Peyer's patch (tissue), 4 donors: ENCODE results near the gene CALN1. TPM values are rescaled to one million over a fixed set of nuclear protein-coding genes. Genes with fewer than 3 reads are reported as not detected.
"Not testable (repeated sequence)": the region's sequence is repeated elsewhere in the genome, so short reads cannot be mapped to it uniquely, and the experiment has no call there.

Source experiments
- DNase-seq, 3 donors: peaks; one replicate each; pipeline ENCODE4 v3.0.0-alpha.2; 2017 to 2019
- H3K27ac ChIP-seq, 4 donors: fragments of 200-600 bp; sonication (generic); one replicate each; pipeline ENCODE4 v1.5.1; 2016 to 2019
- H3K27me3 ChIP-seq, 2 donors: fragments of 200-600 bp; sonication (generic); one replicate each; pipeline ENCODE4 v1.5.1; 2019
- H3K36me3 ChIP-seq, 3 donors: fragments of 200-600 bp; sonication (generic); one replicate each; pipeline ENCODE4 v1.5.1; 2016 to 2019
- H3K4me1 ChIP-seq, 4 donors: fragments of 200-600 bp; sonication (generic); one replicate each; pipeline ENCODE4 v1.5.1; 2016 to 2019
- H3K4me3 ChIP-seq, 4 donors: fragments of 200-600 bp; sonication (generic); 1 replicate in 3 of 4; 2 replicates in 1 of 4; pipeline ENCODE4 v1.5.1; 2016 to 2019; ENCODE audit warnings: mild to moderate bottlenecking in 1 of 4
- H3K9me3 ChIP-seq, 4 donors: fragments of 200-600 bp; sonication (generic); one replicate each; pipeline ENCODE4 v1.5.1; 2016 to 2019; ENCODE audit warnings: mild to moderate bottlenecking in 1 of 4
- CTCF ChIP-seq, 6 experiments: fragments of 450-650 bp in 4 of 6; fragments of 200-600 bp in 2 of 6; sonication (generic) in 1 of 6; IDR thresholded peaks; one replicate each; pipeline ENCODE4 v1.5.1; 2017 to 2019; ENCODE audit warnings: antibody characterized with exemption in 6 of 6, mild to moderate bottlenecking in 3 of 6, moderate library complexity in 1 of 6
- POLR2A ChIP-seq, 2 donors: fragments of 450-650 bp; IDR thresholded peaks; one replicate each; pipeline ENCODE4 v1.5.1; 2017; ENCODE audit warnings: antibody characterized with exemption in 2 of 2, mild to moderate bottlenecking in 2 of 2, moderate library complexity in 2 of 2
- total RNA-seq, 4 donors: library from RNA; depleted of rRNA; stranded (reverse); fragments of >200 nt; gene quantifications; one replicate each; pipeline ENCODE4 v1.1.0, GENCODE V29; 2016

The CALN1 gene
- total RNA-seq, 4 donors from 2014 or later = 0.13 TPM; not detected in 3

- TF ChIP-seq CTCF (IDR thresholded peaks at IDR 0.05) = no peak
- no peak for TF ChIP-seq POLR2A (IDR thresholded peaks at IDR 0.05)
Measured at GRCh38 chr7:71942115-71942514, 470.0 kb downstream of the CALN1 start.

GRCh38 chr7:71937840-71938371 lies 474.2 kb downstream of the CALN1 start:
- H3K4me3 ChIP-seq = no peak overlapping the region
- no peak overlapping the region for H3K27ac ChIP-seq
- H3K27me3 ChIP-seq = no peaks in the 10 kb centered on the region
- H3K4me1 ChIP-seq = no peaks in the 10 kb centered on the region
- H3K9me3 ChIP-seq = no peaks in the 10 kb centered on the region
- TF ChIP-seq CTCF (IDR thresholded peaks at IDR 0.05) = no peak
- no peak for TF ChIP-seq POLR2A (IDR thresholded peaks at IDR 0.05)
- no peaks in the 10 kb centered on the region for H3K36me3 ChIP-seq
- DNase-seq = no peak

More at GRCh38 chr7:71942115-71942514, 470.0 kb downstream of the CALN1 start:
- no peaks in the 10 kb centered on the region for H3K4me1 ChIP-seq
- H3K36me3 ChIP-seq = no peaks in the 10 kb centered on the region
- no peaks in the 10 kb centered on the region for H3K27me3 ChIP-seq
- H3K27ac ChIP-seq = no peak overlapping the region
- no peak for DNase-seq
- H3K4me3 ChIP-seq = no peak overlapping the region
- no peaks in the 10 kb centered on the region for H3K9me3 ChIP-seq

GRCh38 chr7:71935674-71936073 lies 476.5 kb downstream of the CALN1 start:
- no peaks in the 10 kb centered on the region for H3K4me1 ChIP-seq
- H3K27ac ChIP-seq = no peak overlapping the region
- no peaks in the 10 kb centered on the region for H3K27me3 ChIP-seq
- DNase-seq = no peak
- no peak for TF ChIP-seq CTCF (IDR thresholded peaks at IDR 0.05)
- no peak for TF ChIP-seq POLR2A (IDR thresholded peaks at IDR 0.05)
- no peak overlapping the region for H3K4me3 ChIP-seq
- no peaks in the 10 kb centered on the region for H3K36me3 ChIP-seq
- H3K9me3 ChIP-seq = no peaks in the 10 kb centered on the region

GRCh38 chr7:71933426-71933825 lies 478.7 kb downstream of the CALN1 start:
- Histone ChIP-seq H3K9me3 (no peaks in the 10 kb centered on the region), H3K36me3 (no peaks in the 10 kb centered on the region), H3K4me3 (no peak overlapping the region), H3K27me3 (no peaks in the 10 kb centered on the region), H3K4me1 (no peaks in the 10 kb centered on the region), H3K27ac (no peak overlapping the region)
- DNase-seq = no peak
- no peak for TF ChIP-seq POLR2A (IDR thresholded peaks at IDR 0.05)
- no peak for TF ChIP-seq CTCF (IDR thresholded peaks at IDR 0.05)

GRCh38 chr7:71925663-71926062 lies 486.5 kb downstream of the CALN1 start:
- H3K4me1 ChIP-seq = no peaks in the 10 kb centered on the region
- no peaks in the 10 kb centered on the region for H3K27me3 ChIP-seq
- no peaks in the 10 kb centered on the region for H3K36me3 ChIP-seq
- peaks cover 0 to 8% (median 0%) of the 10 kb centered on the region in 4 donors for H3K9me3 ChIP-seq
- H3K27ac ChIP-seq = no peak overlapping the region
- no peak for DNase-seq
- no peak for TF ChIP-seq CTCF (IDR thresholded peaks at IDR 0.05)
- TF ChIP-seq POLR2A (IDR thresholded peaks at IDR 0.05) = no peak
- no peak overlapping the region for H3K4me3 ChIP-seq

- H3K27ac ChIP-seq, H3K4me1 ChIP-seq, H3K9me3 ChIP-seq, H3K36me3 ChIP-seq, H3K27me3 ChIP-seq, H3K4me3 ChIP-seq, DNase-seq: not testable (repeated sequence)
Measured at GRCh38 chr7:71914204-71914603, 497.9 kb downstream of the CALN1 start.
